ENCODE results near the gene SLC2A10. TPM values are rescaled to one million over a fixed set of nuclear protein-coding genes. Genes with fewer than 3 reads are reported as not detected.

SLC2A10 gene
- total RNA-seq, 1 experiment from 2014 or later, result 9.6 TPM

- H4K20me1 ChIP-seq (ENCODE audit: low read length), result no peaks in the 10 kb centered on the region
- no peaks in the 10 kb centered on the region for H3K79me2 ChIP-seq (ENCODE audit: low read length)
- ChIA-PET POLR2A (ENCODE audit: unreplicated experiment) (no interaction called here), CTCF (no interaction called here)
- no peak overlapping the region for H2AFZ ChIP-seq (ENCODE audit: low read length)
- no peak for DNase-seq
- no peaks in the 10 kb centered on the region for H3K36me3 ChIP-seq (ENCODE audit: low read depth, low read length)
- ATAC-seq, result no peak
- H3K27me3 ChIP-seq (ENCODE audit: low read length), result no peaks in the 10 kb centered on the region
- no TSS peak for BruUV-seq (replicated peaks)
- no peak for TF ChIP-seq EZH2phosphoT487 (IDR thresholded peaks at IDR 0.05; ENCODE audit: borderline replicate concordance, low read length)
- TF ChIP-seq CTCF (conservative IDR thresholded peaks at IDR 0.05; ENCODE audit: low read depth, low read length), result no peak
- TF ChIP-seq EZH2 (IDR thresholded peaks at IDR 0.05; ENCODE audit: low read length, unreplicated experiment), result no peak
- no peaks in the 10 kb centered on the region for H3F3A ChIP-seq (ENCODE audit: low read length, unreplicated experiment)
- H3K4me1 ChIP-seq (ENCODE audit: insufficient read depth, low read length), result peaks cover 8% of the 10 kb centered on the region
- H3K4me2 ChIP-seq (ENCODE audit: low read length), result peak overlapping the region; percentile 67; the same call in 1 of the 2 replicates
- H3K9ac ChIP-seq (ENCODE audit: low read length), result no peak overlapping the region
- H3K9me3 ChIP-seq (ENCODE audit: low read length), result no peaks in the 10 kb centered on the region
- no peaks in the 10 kb centered on the region for H3K9me2 ChIP-seq (replicated peaks; ENCODE audit: low read length)
- intact Hi-C loops (cut with micrococcal nuclease), result no loop called here
- no peak overlapping the region for H3K27ac ChIP-seq (ENCODE audit: low read length)
- H3K4me3 ChIP-seq (ENCODE audit: low read length), result no peak overlapping the region
Measured at GRCh38 chr20:46771195-46771588, 61.7 kb downstream of the SLC2A10 start.

GRCh38 chr20:46772901-46773300 lies 63.5 kb downstream of the SLC2A10 start:
- ChIA-PET POLR2A (ENCODE audit: unreplicated experiment) (no interaction called here), CTCF (no interaction called here)
- DNase-seq (no peak), ATAC-seq (no peak)
- Histone ChIP-seq H3K9me2 (replicated peaks; ENCODE audit: low read length) (no peaks in the 10 kb centered on the region), H3K36me3 (ENCODE audit: low read depth, low read length) (no peaks in the 10 kb centered on the region), H3K4me2 (ENCODE audit: low read length) (no peak overlapping the region), H3K4me1 (ENCODE audit: insufficient read depth, low read length) (peaks cover 8% of the 10 kb centered on the region), H2AFZ (ENCODE audit: low read length) (no peak overlapping the region), H3K79me2 (ENCODE audit: low read length) (no peaks in the 10 kb centered on the region), H4K20me1 (ENCODE audit: low read length) (no peaks in the 10 kb centered on the region), H3K27me3 (ENCODE audit: low read length) (no peaks in the 10 kb centered on the region), H3K4me3 (ENCODE audit: low read length) (no peak overlapping the region), H3K27ac (ENCODE audit: low read length) (no peak overlapping the region), H3K9ac (ENCODE audit: low read length) (no peak overlapping the region), H3K9me3 (ENCODE audit: low read length) (no peaks in the 10 kb centered on the region), H3F3A (ENCODE audit: low read length, unreplicated experiment) (no peaks in the 10 kb centered on the region)
- TF ChIP-seq EZH2 (IDR thresholded peaks at IDR 0.05; ENCODE audit: low read length, unreplicated experiment), result no peak
- 0 out of 2 replicates have a peak, but pooled peaks have one; percentile 19 for TF ChIP-seq CTCF (conservative IDR thresholded peaks at IDR 0.05; ENCODE audit: low read depth, low read length)
- no peak for TF ChIP-seq EZH2phosphoT487 (IDR thresholded peaks at IDR 0.05; ENCODE audit: borderline replicate concordance, low read length)
- intact Hi-C loops (cut with micrococcal nuclease), result no loop called here
- BruUV-seq (replicated peaks), result no TSS peak

- TF ChIP-seq EZH2 (IDR thresholded peaks at IDR 0.05; ENCODE audit: low read length, unreplicated experiment) (no peak), EZH2phosphoT487 (IDR thresholded peaks at IDR 0.05; ENCODE audit: borderline replicate concordance, low read length) (no peak), CTCF (conservative IDR thresholded peaks at IDR 0.05; ENCODE audit: low read depth, low read length) (no peak)
- H3K36me3 ChIP-seq (ENCODE audit: low read depth, low read length), result no peaks in the 10 kb centered on the region
- peaks cover 8% of the 10 kb centered on the region for H3K4me1 ChIP-seq (ENCODE audit: insufficient read depth, low read length)
- ATAC-seq (no peak), DNase-seq (no peak)
- no peak overlapping the region for H2AFZ ChIP-seq (ENCODE audit: low read length)
- H3K27me3 ChIP-seq (ENCODE audit: low read length), result no peaks in the 10 kb centered on the region
- H3K79me2 ChIP-seq (ENCODE audit: low read length), result no peaks in the 10 kb centered on the region
- H4K20me1 ChIP-seq (ENCODE audit: low read length), result no peaks in the 10 kb centered on the region
- no peaks in the 10 kb centered on the region for H3K9me3 ChIP-seq (ENCODE audit: low read length)
- H3K4me2 ChIP-seq (ENCODE audit: low read length), result no peak overlapping the region
- no peak overlapping the region for H3K9ac ChIP-seq (ENCODE audit: low read length)
- no peaks in the 10 kb centered on the region for H3K9me2 ChIP-seq (replicated peaks; ENCODE audit: low read length)
- no TSS peak for BruUV-seq (replicated peaks)
- H3K4me3 ChIP-seq (ENCODE audit: low read length), result no peak overlapping the region
- POLR2A ChIA-PET (ENCODE audit: unreplicated experiment), result no interaction called here
- H3K27ac ChIP-seq (ENCODE audit: low read length), result no peak overlapping the region
- intact Hi-C loops (cut with micrococcal nuclease), result no loop called here
- CTCF ChIA-PET, result no interaction called here
- H3F3A ChIP-seq (ENCODE audit: low read length, unreplicated experiment), result no peaks in the 10 kb centered on the region
Measured at GRCh38 chr20:46773680-46774079, 64.2 kb downstream of the SLC2A10 start.
